Upper lobe of right lung (tissue), 1 donor: ENCODE measurements around the gene SLAMF6. TPM values are rescaled to one million over a fixed set of nuclear protein-coding genes. Genes with fewer than 3 reads are reported as not detected.
"Not testable (repeated sequence)": the region's sequence is repeated elsewhere in the genome, so short reads cannot be mapped to it uniquely, and the experiment has no call there.

Experiments
- ATAC-seq: fragments of 200-7000 bp; cut with Tn5 transposase; one replicate; pipeline ENCODE4 v1.9.1; 2020; ENCODE audit warnings: mild to moderate bottlenecking, moderate library complexity
- DNase-seq: peaks from one replicate; pipeline ENCODE4 v3.0.0-alpha.2; 2020
- H3K27ac ChIP-seq: fragments of 200-600 bp; one replicate; pipeline ENCODE4 v1.8.0; 2022
- H3K27me3 ChIP-seq: fragments of 200-600 bp; one replicate; pipeline ENCODE4 v1.8.0; 2022; ENCODE audit warnings: mild to moderate bottlenecking
- H3K36me3 ChIP-seq: fragments of 200-600 bp; one replicate; pipeline ENCODE4 v1.8.0; 2022
- H3K4me1 ChIP-seq: fragments of 200-600 bp; one replicate; pipeline ENCODE4 v1.8.0; 2022
- H3K4me3 ChIP-seq: fragments of 200-600 bp; one replicate; pipeline ENCODE4 v1.8.0; 2022; ENCODE audit warnings: mild to moderate bottlenecking
- H3K9me3 ChIP-seq: fragments of 200-600 bp; one replicate; pipeline ENCODE4 v1.8.0; 2022
- CTCF ChIP-seq: fragments of 200-600 bp; IDR thresholded peaks from one replicate; pipeline ENCODE4 v1.8.0; 2022; ENCODE audit warnings: antibody characterized with exemption
- intact Hi-C: fragments of 100-400 bp; cut with DNase I; formaldehyde crosslinking; loops from one replicate; pipeline ENCODE4 v1.11.0; 2022
- total RNA-seq: library from RNA; stranded (reverse); fragmentation: NEBNext Ultra II Directional; extraction: Animal tissue kit (Norgen Biotek cat#: 25700); gene quantifications from one replicate; pipeline ENCODE4 v1.2.1, GENCODE V29; 2021
- donor health status: DM: no; HTN: yes; CAD: no; lungs with severe emphysema.

The SLAMF6 gene
- total RNA-seq, 1 donor from 2014 or later = 4.4 TPM

GRCh38 chr1:160486453-160486852, 36.6 kb downstream of the SLAMF6 start:
- no peak for TF ChIP-seq CTCF
- H3K27me3 ChIP-seq = no peaks in the 10 kb centered on the region
- ATAC-seq = no peak

GRCh38 chr1:160483505-160484185, 39.4 kb downstream of the SLAMF6 start:
- DNase-seq = no peak
- Histone ChIP-seq H3K4me3 (no peak overlapping the region), H3K36me3 (no peaks in the 10 kb centered on the region), H3K4me1 (no peaks in the 10 kb centered on the region), H3K27ac (no peak overlapping the region), H3K9me3 (no peaks in the 10 kb centered on the region), H3K27me3 (no peaks in the 10 kb centered on the region)
- intact Hi-C loops = no loop called here
- no peak for ATAC-seq
- TF ChIP-seq CTCF = no peak

More at GRCh38 chr1:160486453-160486852, 36.6 kb downstream of the SLAMF6 start:
- Histone ChIP-seq H3K36me3 (no peaks in the 10 kb centered on the region), H3K9me3 (no peaks in the 10 kb centered on the region), H3K4me1 (no peaks in the 10 kb centered on the region), H3K4me3 (no peak overlapping the region), H3K27ac (no peak overlapping the region)
- DNase-seq = no peak
- intact Hi-C loops = no loop called here

GRCh38 chr1:160481979-160482596, 41.0 kb downstream of the SLAMF6 start:
- H3K27me3 ChIP-seq = no peaks in the 10 kb centered on the region
- ATAC-seq (no peak), DNase-seq (no peak)
- intact Hi-C loops = no loop called here
- H3K4me3 ChIP-seq = no peak overlapping the region
- no peaks in the 10 kb centered on the region for H3K4me1 ChIP-seq
- no peak overlapping the region for H3K27ac ChIP-seq
- H3K9me3 ChIP-seq = no peaks in the 10 kb centered on the region
- H3K36me3 ChIP-seq = no peaks in the 10 kb centered on the region
- TF ChIP-seq CTCF = no peak

- H3K36me3 ChIP-seq, intact Hi-C loops, ATAC-seq: not testable (repeated sequence)
Observed at GRCh38 chr1:160480781-160481180, 42.3 kb downstream of the SLAMF6 start.

GRCh38 chr1:160479091-160479490, 44.0 kb downstream of the SLAMF6 start:
- H3K36me3 ChIP-seq, H3K27me3 ChIP-seq, H3K4me1 ChIP-seq, ATAC-seq, H3K4me3 ChIP-seq, DNase-seq, H3K9me3 ChIP-seq, intact Hi-C loops, H3K27ac ChIP-seq: not testable (repeated sequence)

More at GRCh38 chr1:160480781-160481180, 42.3 kb downstream of the SLAMF6 start:
- not testable (repeated sequence) for H3K27me3 ChIP-seq, DNase-seq, H3K9me3 ChIP-seq, H3K27ac ChIP-seq, H3K4me1 ChIP-seq, H3K4me3 ChIP-seq

GRCh38 chr1:160474392-160475242, 48.4 kb downstream of the SLAMF6 start:
- H3K9me3 ChIP-seq = no peaks in the 10 kb centered on the region
- H3K4me3 ChIP-seq = no peak overlapping the region
- no peaks in the 10 kb centered on the region for H3K27me3 ChIP-seq
- H3K4me1 ChIP-seq = no peaks in the 10 kb centered on the region
- intact Hi-C loops = no loop called here
- DNase-seq (no peak), ATAC-seq (no peak)
- H3K36me3 ChIP-seq = no peaks in the 10 kb centered on the region
- TF ChIP-seq CTCF = no peak
- no peak overlapping the region for H3K27ac ChIP-seq
